Astrocyte of the cerebellum (primary cell): Measurements from ENCODE around the gene CNN3.

Experiments
- DNase-seq: peaks from one replicate; pipeline ENCODE4 v3.0.0-alpha.2; 2011; ENCODE audit warnings: low read depth
- H3K4me3 ChIP-seq: 2 replicates; pipeline ENCODE4 v1.5.1; 2011; ENCODE audit warnings: mild to moderate bottlenecking, low read depth, low read length, moderate library complexity
- in situ Hi-C: cut with HindIII; loops from 2 replicates; pipeline ENCODE4 v1.10.0; 2017; ENCODE audit warnings: low sequenced_read_pairs
- TF ChIP-seq, protein P1 (sequence below): IDR thresholded peaks from 2 replicates; pipeline ENCODE4 v1.5.1; 2012; ENCODE audit warnings: low read length, low read depth, moderate library complexity, mild to moderate bottlenecking; ENCODE audit errors: missing control alignments

CNN3 gene

GRCh38 chr1:94917251-94917650, 9.7 kb downstream of the CNN3 start:
- no peak overlapping the region for H3K4me3 ChIP-seq
- in situ Hi-C loops = loop anchor here (25.0 kb wide), 2 partner anchors 120 to 320 kb away; partner anchors contain the start of gene RWDD3
- no peak for DNase-seq
- TF ChIP-seq, protein P1, sequence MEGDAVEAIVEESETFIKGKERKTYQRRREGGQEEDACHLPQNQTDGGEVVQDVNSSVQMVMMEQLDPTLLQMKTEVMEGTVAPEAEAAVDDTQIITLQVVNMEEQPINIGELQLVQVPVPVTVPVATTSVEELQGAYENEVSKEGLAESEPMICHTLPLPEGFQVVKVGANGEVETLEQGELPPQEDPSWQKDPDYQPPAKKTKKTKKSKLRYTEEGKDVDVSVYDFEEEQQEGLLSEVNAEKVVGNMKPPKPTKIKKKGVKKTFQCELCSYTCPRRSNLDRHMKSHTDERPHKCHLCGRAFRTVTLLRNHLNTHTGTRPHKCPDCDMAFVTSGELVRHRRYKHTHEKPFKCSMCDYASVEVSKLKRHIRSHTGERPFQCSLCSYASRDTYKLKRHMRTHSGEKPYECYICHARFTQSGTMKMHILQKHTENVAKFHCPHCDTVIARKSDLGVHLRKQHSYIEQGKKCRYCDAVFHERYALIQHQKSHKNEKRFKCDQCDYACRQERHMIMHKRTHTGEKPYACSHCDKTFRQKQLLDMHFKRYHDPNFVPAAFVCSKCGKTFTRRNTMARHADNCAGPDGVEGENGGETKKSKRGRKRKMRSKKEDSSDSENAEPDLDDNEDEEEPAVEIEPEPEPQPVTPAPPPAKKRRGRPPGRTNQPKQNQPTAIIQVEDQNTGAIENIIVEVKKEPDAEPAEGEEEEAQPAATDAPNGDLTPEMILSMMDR = no peak

GRCh38 chr1:94912263-94913184, 14.4 kb downstream of the CNN3 start:
- H3K4me3 ChIP-seq = no peak overlapping the region
- TF ChIP-seq, protein P1 = no peak
- in situ Hi-C loops = loop anchor here (25.0 kb wide), 2 partner anchors 125 to 325 kb away; partner anchors contain the start of gene RWDD3
- no peak for DNase-seq

DNA sequence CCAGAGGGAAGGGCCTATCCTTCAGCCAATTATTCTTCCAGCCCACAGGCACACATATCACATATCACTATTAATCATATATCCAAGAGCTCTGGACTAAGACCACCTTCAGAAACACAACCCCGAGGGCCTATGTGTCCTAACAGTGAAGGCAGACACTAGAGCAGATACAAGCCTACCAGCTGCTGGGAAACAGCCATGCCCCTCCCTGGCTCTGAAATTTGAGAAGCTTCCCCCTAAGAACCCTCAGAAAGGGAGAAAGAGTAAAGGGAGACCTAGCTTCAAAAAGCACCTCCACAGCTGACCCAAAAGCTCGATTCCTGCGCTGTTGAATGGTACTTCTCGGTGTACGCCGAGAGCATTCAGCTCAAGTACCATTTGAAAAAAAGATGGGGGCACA, 17.4 kb downstream of the CNN3 start:
- in situ Hi-C loops = loop anchor here (25.0 kb wide), 2 partner anchors 128 to 328 kb away; partner anchors contain the start of gene RWDD3
- TF ChIP-seq, protein P1 = no peak
- no peak overlapping the region for H3K4me3 ChIP-seq
- DNase-seq = no peak

GRCh38 chr1:94908965-94909364, 17.9 kb downstream of the CNN3 start:
- TF ChIP-seq, protein P1 = no peak
- in situ Hi-C loops = loop anchor here (25.0 kb wide), 2 partner anchors 128 to 328 kb away; partner anchors contain the start of gene RWDD3
- no peak for DNase-seq
- no peak overlapping the region for H3K4me3 ChIP-seq

- no peak overlapping the region for H3K4me3 ChIP-seq
- in situ Hi-C loops = loop anchor here (25.0 kb wide), 2 partner anchors 129 to 329 kb away; partner anchors contain the start of gene RWDD3
- TF ChIP-seq, protein P1 = no peak
- DNase-seq = no peak
These were observed 18.7 kb downstream of the CNN3 start for GRCh38 chr1:94908190-94908589.

DNA sequence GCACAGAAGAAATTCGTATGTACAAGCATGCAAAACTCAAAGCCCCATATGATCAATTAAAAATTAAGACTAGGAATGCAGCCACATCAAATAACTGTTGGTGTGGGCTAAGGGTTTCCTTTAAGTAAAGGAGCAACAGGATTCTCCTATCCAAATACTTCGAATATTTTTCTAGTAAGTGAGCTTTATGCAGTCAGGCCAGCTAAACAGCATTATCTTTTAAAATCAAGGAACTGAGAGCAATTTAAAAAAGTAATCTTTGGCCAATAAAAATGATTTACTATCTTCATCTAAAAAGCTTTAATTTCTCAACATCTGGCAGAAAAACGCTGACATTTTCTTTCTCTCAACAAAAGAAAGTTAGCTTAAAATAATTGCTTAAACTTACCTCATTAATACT, 19.8 kb downstream of the CNN3 start:
- H3K4me3 ChIP-seq = no peak overlapping the region
- TF ChIP-seq, protein P1 = no peak
- in situ Hi-C loops = loop anchor here (25.0 kb wide), 2 partner anchors 130 to 330 kb away; partner anchors contain the start of gene RWDD3
- no peak for DNase-seq
